GM18499 (cell line): ENCODE measurements around the gene SH3BP4.

Source experiments
- ATAC-seq: cut with Tn5 transposase; IDR thresholded peaks from one replicate; pipeline ENCODE4 v1.9.1; 2021; ENCODE audit warnings: moderate number of reproducible peaks; ENCODE audit not compliant: insufficient read depth, unreplicated experiment

Gene SH3BP4

DNA sequence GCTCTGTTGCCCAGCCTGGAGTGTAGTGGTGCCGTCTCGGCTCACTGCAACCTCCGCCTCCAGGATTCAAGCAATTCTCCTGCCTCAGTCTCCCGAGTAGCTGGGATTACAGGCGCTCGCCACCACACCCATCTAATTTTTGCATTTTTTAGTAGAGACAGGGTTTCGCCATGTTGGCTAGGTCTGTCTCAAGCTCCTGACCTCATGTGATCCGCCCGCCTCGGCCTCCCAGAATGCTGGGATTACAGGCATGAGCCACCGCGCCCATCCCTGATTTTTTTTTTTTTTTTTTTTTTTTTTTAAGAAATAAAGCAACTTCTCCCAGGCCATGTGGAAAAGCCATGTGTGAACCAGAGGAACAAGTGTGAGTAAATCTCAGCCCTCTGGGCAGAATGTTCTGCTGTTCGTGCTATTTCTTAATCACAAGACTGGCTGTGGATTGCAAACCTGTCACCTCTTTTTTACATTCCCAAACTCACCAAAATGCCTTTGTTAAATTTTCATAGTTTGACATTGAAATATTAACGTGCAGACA is 6.4 kb upstream of the SH3BP4 start:
- no peak for ATAC-seq

DNA sequence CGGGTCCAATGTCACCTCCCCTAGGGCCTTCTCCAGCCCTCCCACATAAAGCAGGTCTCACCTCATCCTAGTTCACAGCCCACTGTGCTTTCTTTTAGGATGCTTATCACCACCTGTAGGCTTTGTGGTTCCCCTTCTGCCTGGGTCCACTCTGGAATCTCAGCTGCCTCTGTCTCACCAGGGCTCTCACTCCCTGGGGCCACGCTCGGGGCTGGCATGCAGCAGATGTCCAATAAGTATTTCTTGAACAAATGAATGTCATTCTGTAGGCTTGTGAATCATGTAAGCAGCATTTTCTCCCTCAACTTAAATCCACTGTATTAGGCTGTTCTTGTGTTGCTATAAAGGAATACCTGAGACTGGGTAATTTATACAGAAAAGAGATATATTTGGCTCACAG is 4.3 kb upstream of the SH3BP4 start:
- no peak for ATAC-seq

DNA sequence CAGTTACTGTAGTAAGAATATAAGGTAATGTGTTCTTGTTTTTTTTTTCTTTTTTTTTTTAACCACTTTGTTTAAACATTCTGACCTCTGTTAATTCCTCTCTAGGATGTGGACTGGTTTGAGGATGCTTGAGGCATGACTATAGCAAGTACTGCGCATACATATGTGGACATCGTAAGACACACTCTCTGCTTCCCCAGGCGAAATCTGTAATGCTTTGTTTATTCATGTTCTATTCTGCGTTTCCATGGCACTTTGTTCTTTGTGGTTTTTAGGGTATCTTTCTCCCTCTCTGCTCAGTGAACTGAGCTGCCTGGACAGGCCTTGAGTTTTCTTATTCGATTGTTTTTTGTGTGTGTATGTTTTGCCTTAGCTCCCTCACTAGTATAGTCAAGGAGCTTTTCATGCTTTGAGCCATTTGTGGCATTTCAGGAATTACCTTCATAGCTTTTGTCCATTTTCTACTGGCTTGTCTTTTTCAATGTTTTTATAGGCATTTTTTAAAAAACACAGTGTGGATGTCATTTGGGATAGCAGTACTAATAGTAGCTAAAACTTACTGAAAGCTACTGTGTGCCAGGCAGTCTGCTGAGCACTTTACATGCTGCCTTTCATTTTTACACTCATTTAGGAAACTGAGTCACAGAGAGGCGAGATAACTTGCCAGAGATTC is 1.9 kb upstream of the SH3BP4 start:
- ATAC-seq, result no peak

DNA sequence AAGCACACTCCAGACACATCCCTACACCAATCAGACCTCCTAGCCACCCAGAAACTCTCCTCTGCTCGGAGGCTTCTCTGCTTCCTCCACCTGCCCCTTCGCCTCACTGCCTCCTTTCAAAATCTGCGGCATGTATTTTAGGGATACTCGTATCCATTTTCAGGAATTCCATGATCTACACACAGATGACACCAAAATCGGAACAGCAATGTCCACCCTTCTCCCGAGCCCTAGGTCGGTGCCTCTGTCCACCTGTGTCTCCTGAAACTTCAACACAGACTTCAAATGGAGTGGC is 1.4 kb upstream of the SH3BP4 start:
- no peak for ATAC-seq

DNA sequence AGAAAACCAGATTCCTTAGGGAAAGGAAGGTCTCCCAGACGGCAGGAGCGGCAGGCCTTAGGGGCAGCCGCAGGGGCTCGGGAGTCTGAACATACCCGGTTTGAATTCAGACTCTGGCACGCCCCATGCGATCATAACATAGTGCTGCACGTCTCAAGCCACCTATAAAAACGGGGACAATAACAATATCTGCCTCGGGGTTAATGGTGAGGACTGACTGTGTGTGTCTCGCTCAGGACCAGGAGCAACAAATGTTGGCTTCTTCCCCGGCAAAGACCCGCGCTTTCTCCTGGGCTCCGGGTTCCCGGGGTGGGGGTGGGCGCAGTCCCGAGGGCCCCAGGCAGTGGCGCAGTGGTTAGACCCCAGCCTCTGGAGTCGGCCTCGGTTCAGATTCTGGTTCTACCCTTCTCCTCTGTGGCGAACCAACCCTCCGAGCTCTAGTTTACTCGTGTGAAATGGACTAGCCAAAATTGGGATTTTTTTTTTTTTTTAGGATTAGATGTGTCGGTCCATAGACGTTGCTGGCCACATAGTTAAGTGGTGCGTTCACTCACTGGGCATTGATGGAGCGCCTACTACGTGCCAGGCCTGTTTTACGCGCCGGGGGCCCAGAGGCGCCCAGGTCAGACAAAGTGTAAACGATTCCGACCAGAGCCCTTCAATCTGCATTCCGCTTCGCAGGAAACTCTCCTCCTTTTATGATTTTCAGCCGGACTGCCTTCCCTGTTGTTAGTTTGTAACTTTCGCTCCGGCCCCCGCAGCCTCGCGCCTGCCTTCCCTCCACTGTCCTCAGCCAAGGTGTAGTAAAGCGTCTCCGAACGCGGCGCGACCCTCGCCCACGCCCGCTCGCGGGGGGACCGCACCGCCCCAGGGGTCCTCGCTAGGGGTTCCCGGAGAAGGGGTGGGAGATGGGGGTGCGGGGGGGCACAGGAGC is 820 bp upstream of the SH3BP4 start:
- no peak for ATAC-seq

DNA sequence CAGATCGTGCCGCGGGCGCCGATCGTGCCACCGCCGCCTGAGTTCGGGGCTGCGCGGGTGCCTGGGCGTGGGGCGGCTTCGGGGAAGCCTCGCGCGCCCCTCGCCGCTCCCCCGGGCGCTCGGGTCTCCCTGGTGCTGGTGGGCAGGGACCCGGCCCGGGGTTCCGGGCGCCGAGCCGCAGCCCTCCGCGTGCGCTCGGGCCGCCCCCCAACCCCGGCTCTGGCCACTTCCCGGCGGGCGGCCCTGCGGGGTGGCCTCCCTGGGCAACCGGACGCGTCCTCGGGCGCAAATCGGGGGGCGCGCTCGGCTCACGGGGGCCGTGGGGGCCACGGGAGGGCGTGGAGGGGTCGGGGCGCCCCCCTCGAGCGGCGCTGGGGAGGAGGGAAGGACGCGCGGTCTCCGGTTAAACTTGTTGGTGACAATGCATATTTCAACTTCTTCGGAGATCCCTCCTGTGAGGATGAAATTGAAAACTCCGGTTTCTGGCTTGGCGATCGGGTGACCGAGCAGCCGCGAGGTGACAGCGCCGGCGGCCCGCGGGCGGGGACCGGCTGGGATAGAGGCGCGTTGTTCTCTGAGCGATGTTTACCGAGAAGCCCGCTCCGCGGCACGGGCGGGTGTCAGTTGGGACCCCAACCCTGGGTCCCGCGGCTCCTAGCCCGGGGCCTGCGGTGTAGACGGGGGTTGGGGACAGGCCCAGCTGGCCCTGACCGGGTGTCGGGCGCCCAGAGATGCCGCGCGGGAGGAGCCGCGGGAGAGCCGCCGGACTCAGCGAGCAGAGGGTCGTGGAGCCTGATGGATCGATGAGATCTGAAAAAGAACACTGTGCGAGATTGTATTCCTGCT is 676 bp downstream of the SH3BP4 start:
- ATAC-seq, result no peak

DNA sequence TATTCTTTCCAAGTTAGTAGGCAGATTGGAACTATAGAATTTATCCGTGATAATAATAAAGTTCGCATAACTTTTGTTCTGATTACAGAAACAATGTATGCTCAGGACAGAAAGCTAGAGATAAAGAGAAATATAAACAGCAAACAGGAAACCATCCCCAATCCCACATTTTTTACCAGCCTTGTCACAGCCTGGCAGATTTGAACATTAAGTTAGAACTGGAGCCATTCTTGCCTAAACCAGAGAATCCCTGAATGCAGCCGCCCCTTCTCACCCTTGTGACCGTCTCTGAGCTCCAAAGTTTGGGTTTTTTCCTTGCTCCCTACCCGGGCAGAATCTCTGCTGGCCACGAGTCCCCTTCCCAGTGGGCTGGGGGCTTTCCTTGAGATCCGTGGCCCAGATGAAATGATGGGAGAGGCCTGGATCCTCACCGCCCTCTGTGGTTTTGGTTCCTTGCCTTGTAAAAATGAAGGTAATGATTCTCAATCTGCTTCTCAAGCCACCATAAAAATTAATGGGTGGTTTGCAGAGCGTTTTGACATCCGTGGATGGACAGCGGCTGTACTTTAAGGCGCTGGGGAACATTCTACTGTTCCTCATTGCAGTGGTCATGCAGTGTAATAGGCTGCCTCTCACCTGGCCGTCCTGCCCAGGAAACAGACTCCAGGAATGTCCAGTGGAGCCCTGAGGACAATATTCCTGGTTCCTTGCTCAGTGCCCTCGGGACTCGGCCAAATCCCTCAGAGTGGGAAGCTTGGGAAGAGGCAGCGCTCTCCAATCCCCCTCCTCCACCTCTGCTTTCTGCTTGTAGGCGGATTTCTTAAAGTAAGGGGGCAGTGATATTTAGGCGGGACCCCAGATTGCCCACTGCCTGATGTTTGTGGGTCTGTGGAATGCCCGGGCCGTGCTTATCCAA is 1.6 kb downstream of the SH3BP4 start:
- ATAC-seq, result no peak

DNA sequence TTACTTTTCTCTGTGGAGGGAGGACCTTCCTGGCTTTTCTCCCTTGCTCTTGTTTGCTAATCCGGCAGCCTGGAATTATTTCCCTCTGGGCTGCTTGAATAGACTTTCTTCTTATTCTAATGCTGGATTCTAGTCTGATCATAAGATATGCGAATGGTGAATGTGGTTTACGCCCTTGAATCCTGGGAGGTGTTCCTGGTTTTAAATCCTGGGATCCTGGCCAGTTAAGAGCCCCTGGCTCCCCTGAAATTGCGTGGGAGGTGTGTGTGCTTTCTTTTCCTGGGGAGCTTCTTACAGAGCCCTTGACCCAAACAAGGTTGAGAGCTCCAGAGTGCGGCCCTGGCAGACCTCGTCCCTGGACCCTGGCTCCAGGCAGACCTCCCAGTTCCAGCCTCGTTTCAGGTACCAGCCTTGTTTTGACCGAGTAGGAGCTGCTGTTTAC is 2.8 kb downstream of the SH3BP4 start:
- no peak for ATAC-seq

DNA sequence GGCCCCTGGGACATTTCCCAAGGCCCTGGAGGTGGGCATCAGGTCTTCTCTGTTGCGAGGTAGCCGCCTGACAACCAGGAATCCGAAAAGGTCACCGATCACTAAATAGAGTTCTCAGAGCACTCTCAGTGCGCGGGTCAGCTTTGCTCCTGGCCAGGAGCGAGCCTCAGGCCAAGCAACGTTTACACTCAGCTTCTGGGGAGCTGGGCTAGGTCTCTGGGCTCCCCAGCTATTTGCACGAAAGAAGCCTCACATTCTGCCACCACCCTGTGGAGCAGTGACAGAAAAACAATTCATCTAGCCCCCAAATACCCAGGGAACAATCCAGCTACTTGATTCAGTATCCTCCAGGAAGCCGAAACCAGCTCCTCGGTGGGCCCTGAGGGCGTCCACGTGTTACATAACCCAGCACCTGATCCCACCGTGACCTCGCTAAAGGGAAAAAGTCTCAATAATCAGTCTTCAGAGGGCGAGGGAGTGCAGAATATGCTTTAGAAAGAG is 3.3 kb downstream of the SH3BP4 start:
- ATAC-seq, result no peak

DNA sequence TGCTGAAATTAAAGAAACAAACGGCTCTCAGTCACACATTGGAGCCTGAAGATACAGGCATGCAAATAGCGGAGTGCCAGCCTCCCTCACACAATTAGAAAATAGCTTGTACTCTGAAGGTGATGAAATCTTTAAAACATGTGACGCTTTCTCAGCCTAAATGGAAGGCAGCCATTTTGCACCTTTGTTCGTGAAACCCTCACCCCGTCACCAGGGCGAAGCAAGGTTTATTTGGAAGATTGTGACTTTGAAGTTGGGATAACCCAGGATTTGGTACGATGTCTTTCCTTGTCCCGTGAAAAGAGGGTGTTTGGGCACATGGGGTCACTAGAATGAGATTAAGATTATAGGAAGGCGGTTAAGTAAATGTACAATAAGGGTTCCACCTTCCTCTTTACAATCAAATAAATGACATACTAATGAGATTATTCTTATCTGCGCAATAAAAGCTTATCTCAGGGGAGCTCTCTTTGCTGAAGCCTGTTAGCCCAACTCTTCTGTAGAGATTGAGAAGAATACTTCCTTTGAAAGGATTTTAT is 4.2 kb downstream of the SH3BP4 start:
- ATAC-seq, result no peak

DNA sequence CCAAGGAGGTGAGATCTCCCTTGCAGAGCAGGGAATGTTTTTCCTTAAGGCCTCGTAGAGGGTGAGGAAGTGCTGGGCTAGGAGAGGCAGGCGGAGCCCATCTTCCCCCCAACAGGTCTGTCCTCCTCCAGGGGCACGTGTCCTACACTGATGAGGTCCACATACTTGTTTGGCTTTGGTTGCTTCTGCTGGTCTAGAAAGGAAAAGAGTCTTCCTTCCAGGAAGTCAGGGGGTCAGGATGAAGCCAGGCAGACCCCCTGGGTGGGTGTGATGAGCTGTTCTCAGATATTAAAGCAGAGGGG is 6.0 kb downstream of the SH3BP4 start:
- no peak for ATAC-seq

DNA sequence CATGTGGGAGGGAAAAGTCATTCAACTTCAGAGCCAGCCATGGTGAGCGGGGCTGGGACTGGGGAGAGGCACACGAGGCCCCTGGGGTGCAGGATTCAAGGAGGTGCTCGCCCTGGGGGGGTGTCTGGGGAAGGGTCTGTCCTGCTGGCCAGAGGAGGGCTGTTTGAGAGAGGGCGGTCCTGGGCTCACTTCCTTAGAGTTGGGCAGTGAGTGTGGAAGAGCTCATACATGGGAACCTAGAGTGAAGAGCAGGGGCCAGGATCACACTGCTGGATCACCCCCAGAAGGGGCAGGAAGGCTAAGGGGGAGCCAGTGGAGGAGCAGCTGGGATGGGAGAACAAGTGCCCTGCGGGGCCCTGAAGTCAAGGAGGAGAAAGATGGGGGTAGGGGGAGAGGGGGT is 6.5 kb downstream of the SH3BP4 start:
- no peak for ATAC-seq

DNA sequence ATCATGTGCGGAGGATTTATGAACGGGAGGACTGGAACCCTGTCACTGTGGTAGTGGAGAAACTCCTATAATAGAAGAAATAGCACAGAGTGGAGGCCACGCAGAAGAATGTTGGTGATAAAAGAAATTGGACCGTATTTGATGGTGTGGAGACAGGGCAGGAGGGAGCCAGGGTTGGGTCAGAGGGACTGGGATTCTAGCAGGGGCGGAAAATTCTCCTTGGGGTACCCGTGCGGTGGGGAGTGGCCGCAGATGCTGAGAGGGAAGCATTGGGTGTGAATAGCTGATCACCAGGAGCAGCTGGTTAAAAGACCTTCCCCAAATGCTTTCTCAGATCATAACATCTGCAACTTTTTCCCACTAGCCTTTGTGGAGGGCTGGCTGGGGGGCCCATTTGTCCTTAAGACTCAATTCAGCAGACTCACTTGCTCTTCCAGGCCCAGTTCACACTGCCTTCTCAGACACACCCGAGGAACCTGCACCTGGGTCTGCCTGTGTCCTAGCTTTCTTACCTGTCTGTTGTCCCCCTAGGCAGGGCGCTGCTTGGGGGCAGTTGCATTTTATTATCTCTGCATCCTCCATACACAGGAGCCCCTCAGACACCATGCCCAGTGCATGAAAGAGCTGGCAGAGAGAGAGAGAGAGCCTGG is 7.1 kb downstream of the SH3BP4 start:
- no peak for ATAC-seq

DNA sequence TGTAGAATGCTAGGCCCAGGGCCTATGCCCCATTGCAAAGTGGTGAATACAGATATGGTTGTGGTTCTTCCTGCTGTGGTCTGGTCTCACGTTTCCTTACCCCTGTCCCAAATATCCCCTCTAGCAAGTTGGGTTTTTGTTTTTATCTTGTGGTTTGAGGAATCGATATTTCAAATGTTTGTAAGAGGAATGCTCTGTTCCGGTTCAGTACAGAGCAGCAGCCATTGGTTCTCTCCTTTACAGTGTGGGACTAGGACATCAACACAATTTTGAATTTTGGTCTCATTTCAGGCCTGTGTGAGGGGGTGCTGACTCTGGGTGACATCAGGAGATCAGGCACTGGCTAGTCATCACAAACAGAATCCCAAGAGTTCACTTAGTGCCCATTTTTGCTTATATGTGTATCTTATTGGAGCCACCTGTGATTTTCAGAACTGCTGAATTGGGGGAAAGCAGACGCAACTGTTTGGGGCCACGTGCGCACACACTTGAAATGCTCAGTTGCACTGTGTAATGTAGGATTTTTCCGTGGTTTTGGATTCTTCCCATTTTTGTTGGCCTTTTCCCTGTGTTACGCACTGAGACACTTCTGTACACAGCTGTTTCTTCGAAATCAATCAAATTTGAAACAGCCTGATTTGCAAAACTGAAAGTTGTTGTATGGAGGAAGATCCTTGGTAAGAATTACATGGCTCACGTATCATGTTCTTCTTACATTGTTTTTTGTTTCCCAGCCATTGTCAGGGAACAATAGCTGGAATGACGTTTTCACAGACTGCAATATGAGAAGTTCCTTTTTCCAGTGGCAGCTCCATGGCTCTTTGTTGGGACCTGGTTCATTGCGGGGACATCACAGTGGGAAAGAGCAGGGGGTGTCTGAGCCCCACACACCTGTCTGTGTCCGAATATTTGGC is 8.6 kb downstream of the SH3BP4 start:
- ATAC-seq, result no peak

DNA sequence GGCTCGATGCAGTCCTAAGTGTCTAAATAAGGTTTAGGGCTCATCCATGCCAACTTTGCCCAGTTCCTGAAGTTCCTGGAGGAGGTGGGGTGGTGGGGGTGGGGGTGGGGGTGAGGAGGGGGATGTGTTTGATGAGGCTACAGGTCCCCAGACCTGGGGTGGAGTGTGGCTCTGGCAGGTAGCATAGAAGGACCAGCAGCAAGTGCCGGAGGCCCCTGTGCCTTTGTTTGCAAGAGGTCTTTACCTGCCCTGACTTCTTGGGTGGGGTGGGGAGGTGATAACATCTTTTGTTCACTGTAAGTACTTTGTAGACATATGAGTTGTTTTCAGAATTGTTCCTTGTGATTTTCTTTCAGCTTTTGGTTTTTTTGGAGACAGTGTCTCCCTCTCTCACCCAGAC is 10.0 kb downstream of the SH3BP4 start:
- ATAC-seq, result no peak

DNA sequence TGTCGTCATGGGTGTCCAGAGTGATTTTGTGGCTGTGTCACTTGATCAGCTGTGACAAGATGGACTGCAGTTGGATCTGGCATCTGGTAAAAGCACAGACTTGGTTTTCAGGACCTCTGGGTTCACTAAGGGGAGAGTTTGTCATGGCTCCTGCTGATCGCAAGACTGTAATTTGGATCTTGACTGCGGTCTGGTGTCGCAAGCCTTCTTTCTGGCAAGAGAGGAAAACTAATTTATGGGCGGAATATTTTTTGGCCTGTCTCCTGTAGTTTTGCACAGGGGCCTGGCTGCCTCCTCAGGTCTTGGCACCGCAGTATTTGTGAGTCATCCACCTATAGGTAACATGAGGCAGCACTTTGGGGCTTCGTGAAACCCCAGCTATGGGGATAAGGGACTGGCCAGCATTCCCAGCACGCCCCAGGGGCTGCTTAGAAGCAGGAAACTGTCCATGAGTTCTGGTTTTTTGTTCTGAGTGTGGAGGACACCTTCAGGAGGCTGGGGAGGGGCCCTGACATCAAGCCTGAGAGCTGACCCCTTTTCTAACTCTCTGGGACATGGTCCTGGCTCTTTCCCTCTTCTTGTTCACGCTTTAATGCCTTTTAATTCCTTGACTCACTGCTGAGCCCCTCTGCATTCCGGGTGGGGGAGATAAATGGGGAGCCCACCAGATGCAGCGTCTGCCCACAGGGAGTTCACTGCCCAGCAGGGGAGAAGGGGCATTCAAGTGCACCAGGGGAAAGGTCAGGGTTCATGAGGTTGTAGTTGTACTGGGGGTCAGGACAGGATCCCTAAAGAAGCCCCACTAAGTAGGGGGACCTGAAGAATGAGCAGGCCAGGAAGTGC is 12.2 kb downstream of the SH3BP4 start:
- no peak for ATAC-seq
